Testis (tissue), 3 donors: ENCODE measurements around the gene INPP4A. TPM values are rescaled to one million over a fixed set of nuclear protein-coding genes. Genes with fewer than 3 reads are reported as not detected.

Experiments
- DNase-seq: peaks from one replicate; pipeline ENCODE4 v3.0.0-alpha.2; 2019
- H3K27ac ChIP-seq, 2 donors: fragments of 200-600 bp; sonication (generic); one replicate each; pipeline ENCODE4 v1.5.1; 2019
- H3K27me3 ChIP-seq: fragments of 200-600 bp; sonication (generic); one replicate; pipeline ENCODE4 v1.5.1; 2019
- H3K36me3 ChIP-seq: fragments of 200-600 bp; sonication (generic); one replicate; pipeline ENCODE4 v1.5.1; 2017; ENCODE audit warnings: low read depth; ENCODE audit errors: missing control alignments
- H3K4me1 ChIP-seq: fragments of 200-600 bp; sonication (generic); one replicate; pipeline ENCODE4 v1.5.1; 2019
- H3K4me3 ChIP-seq, 2 donors: fragments of 200-600 bp; sonication (generic); one replicate each; pipeline ENCODE4 v1.5.1; 2017 to 2019
- H3K9me3 ChIP-seq: fragments of 200-600 bp; sonication (generic); one replicate; pipeline ENCODE4 v1.5.1; 2017
- CTCF ChIP-seq, 3 experiments: fragments of 450-650 bp in 2 of 3; fragments of 200-600 bp in 1 of 3; sonication (generic) in 1 of 3; IDR thresholded peaks; one replicate each; pipeline ENCODE4 v1.5.1; 2016 to 2019; ENCODE audit warnings: antibody characterized with exemption in 3 of 3, mild to moderate bottlenecking in 2 of 3, moderate library complexity in 1 of 3
- POLR2A ChIP-seq: fragments of 450-650 bp; IDR thresholded peaks from one replicate; pipeline ENCODE4 v1.6.1; 2017; ENCODE audit warnings: antibody characterized with exemption, mild to moderate bottlenecking, moderate library complexity
- WGBS, 2 donors: methylation state at CpG; one replicate each; pipeline ENCODE4 v1.1.5; 2018; 5-methylcytosine and 5-hydroxymethylcytosine counted together
- intact Hi-C: fragments of 100-400 bp; cut with DNase I; formaldehyde crosslinking; loops from one replicate; pipeline ENCODE4 v1.15.1; 2023; ENCODE audit warnings: low total_unique reads
- polyA plus RNA-seq: library from polyadenylated mRNA; stranded (reverse); fragments of 350-450 nt; fragmentation: Illumina TruSeq; extraction: RNeasy Lipid Tissue Mini Kit (QIAGEN cat#74804); gene quantifications from one replicate; pipeline ENCODE4 v1.2.3, GENCODE V29; 2014; ENCODE audit warnings: low read depth, low replicate concordance; ENCODE audit not compliant: insufficient read depth
- total RNA-seq, 2 donors: library from RNA; depleted of rRNA; stranded (reverse); fragments of >200 nt; gene quantifications; one replicate each; pipeline ENCODE4 v1.2.3, GENCODE V29; 2016

INPP4A gene
- total and polyA plus RNA-seq, 3 donors from 2014 or later: 13.3 to 42.9 (median 35.6) TPM

- intact Hi-C loops: no loop called here
- WGBS, 2 donors: 89 to 96% methylated on average over 3 of the region's 3 CpGs
- TF ChIP-seq CTCF (IDR thresholded peaks at IDR 0.05) (no peak), POLR2A (no peak)
- H3K27ac ChIP-seq: no peak overlapping the region
- no peaks in the 10 kb centered on the region for H3K9me3 ChIP-seq
- H3K36me3 ChIP-seq: no peaks in the 10 kb centered on the region
- no peak for DNase-seq
- H3K4me1 ChIP-seq: peaks cover 12% of the 10 kb centered on the region
- no peaks in the 10 kb centered on the region for H3K27me3 ChIP-seq
- no peak overlapping the region for H3K4me3 ChIP-seq
Observed at GRCh38 chr2:98516571-98516970, 71.9 kb downstream of the INPP4A start.

GRCh38 chr2:98517636-98518035, 73.0 kb downstream of the INPP4A start:
- DNase-seq: no peak
- H3K4me3 ChIP-seq: no peak overlapping the region
- 83 to 98% methylated on average over 2 of the region's 2 CpGs for WGBS, 2 donors
- H3K9me3 ChIP-seq: no peaks in the 10 kb centered on the region
- H3K27me3 ChIP-seq: no peaks in the 10 kb centered on the region
- intact Hi-C loops: no loop called here
- no peak overlapping the region for H3K27ac ChIP-seq
- TF ChIP-seq POLR2A: no peak
- no peak for TF ChIP-seq CTCF (IDR thresholded peaks at IDR 0.05)
- H3K36me3 ChIP-seq: no peaks in the 10 kb centered on the region
- peaks cover 12% of the 10 kb centered on the region for H3K4me1 ChIP-seq

DNA sequence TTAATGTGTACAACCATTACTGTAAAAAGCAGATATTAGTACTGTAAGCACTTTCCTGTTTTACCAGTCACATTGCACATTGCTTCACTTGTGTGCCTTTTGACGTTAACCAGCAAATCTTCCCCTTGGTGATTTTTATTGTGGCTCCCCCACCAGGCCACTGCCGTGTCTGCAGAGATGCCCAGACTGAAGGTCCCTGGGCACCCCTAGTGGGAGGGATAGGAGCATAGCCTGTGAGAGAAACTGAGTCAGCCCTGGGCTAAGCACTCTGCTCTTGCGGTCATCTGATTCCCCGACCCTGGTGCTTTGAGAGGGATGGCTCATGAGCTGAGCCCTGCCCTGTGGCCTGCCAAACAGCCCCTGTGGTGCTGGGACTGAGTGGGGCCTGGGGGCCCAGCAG, 73.4 kb downstream of the INPP4A start:
- Histone ChIP-seq H3K9me3 (no peaks in the 10 kb centered on the region), H3K4me1 (peaks cover 12% of the 10 kb centered on the region), H3K4me3 (no peak overlapping the region), H3K27ac (no peak overlapping the region), H3K27me3 (no peaks in the 10 kb centered on the region), H3K36me3 (no peaks in the 10 kb centered on the region)
- intact Hi-C loops: no loop called here
- TF ChIP-seq POLR2A (no peak), CTCF (IDR thresholded peaks at IDR 0.05) (peak in 1 of 3 experiments; percentile 35)
- WGBS, 2 donors: 77 to 83% methylated on average over 4 of the region's 4 CpGs
- peak; percentile 26 for DNase-seq

DNA sequence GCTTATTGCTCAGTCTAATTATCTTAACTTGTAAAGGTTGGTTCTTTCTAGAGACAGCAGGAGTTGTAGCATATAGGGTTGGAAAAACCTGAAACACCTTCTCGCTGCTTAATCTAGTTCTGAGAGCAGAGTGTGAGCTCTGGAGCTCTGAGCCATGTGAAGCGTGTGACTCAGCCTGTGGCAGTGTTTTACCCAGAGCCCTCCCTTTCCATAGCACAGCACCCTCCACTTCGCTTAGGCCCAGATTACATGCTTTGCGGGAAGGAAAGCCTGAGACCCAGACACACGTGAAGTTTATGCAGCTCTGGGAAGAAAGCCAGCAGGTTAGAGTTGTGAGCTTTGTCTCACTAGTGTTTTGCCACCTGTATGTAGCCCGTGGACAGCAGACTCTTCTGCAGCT, 74.5 kb downstream of the INPP4A start:
- intact Hi-C loops: no loop called here
- DNase-seq: no peak
- 82 to 84% methylated on average over 6 of the region's 6 CpGs for WGBS, 2 donors
- Histone ChIP-seq H3K27ac (no peak overlapping the region), H3K36me3 (no peaks in the 10 kb centered on the region), H3K4me1 (peaks cover 12% of the 10 kb centered on the region), H3K4me3 (no peak overlapping the region), H3K27me3 (no peaks in the 10 kb centered on the region), H3K9me3 (no peaks in the 10 kb centered on the region)
- TF ChIP-seq CTCF (IDR thresholded peaks at IDR 0.05) (no peak), POLR2A (no peak)

- Histone ChIP-seq H3K9me3 (no peaks in the 10 kb centered on the region), H3K27me3 (no peaks in the 10 kb centered on the region), H3K27ac (no peak overlapping the region), H3K36me3 (no peaks in the 10 kb centered on the region), H3K4me1 (peaks cover 10% of the 10 kb centered on the region), H3K4me3 (no peak overlapping the region)
- WGBS, 2 donors: 93 to 98% methylated on average over 4 to 16 of the region's 16 CpGs
- intact Hi-C loops: no loop called here
- TF ChIP-seq POLR2A: no peak
- TF ChIP-seq CTCF (IDR thresholded peaks at IDR 0.05): no peak
- no peak for DNase-seq
Observed at GRCh38 chr2:98519851-98520250, 75.2 kb downstream of the INPP4A start.
